Endothelial cell of umbilical vein (primary cell): ENCODE measurements around the gene FAM53A. TPM values are rescaled to one million over a fixed set of nuclear protein-coding genes. Genes with fewer than 3 reads are reported as not detected.

ENCODE experiments used
- BruUV-seq: library from RNA; stranded (reverse); fragments of 400-500 nt; replicated peaks from 2 replicates; lab custom pipeline; 2021; lab: Mats Ljungman, UMichigan
- CTCF ChIA-PET: fragments of 300-600, 350-600 bp; sonication (Branson Sonifier 250); formaldehyde crosslinking; loops from one replicate; lab custom pipeline; 2021; ENCODE audit warnings: antibody characterized with exemption, inconsistent platforms; lab: Charles Lee
- POLR2A ChIA-PET: fragments of 300-600, 350-600 bp; sonication (Branson Sonifier 250); formaldehyde crosslinking; loops from one replicate; lab custom pipeline; 2021; ENCODE audit warnings: antibody characterized with exemption, inconsistent platforms; lab: Charles Lee
- DNase-seq: peaks from one replicate; pipeline ENCODE4 v3.0.0-alpha.2; 2011; ENCODE audit warnings: low read depth, low spot score
- FAIRE-seq: peaks from 2 replicates; lab custom pipeline; 2011; peaks lifted over from hg19 to GRCh38; lab: Jason Lieb, UNC
- H2AFZ ChIP-seq: 2 replicates; pipeline ENCODE4 v1.6.0; 2012; ENCODE audit warnings: low read depth, low read length, control low read depth, inconsistent platforms
- H3K27ac ChIP-seq: 2 replicates; pipeline ENCODE4 v1.5.1; 2011; ENCODE audit warnings: low read depth, mild to moderate bottlenecking, control low read depth, low read length, moderate library complexity; ENCODE audit not compliant: insufficient read depth
- H3K27me3 ChIP-seq, 2 experiments: 2 replicates each; pipeline versions ENCODE4 v1.6.0 to v1.6.1; 2011; ENCODE audit warnings: low read length in 2 of 2, mixed read lengths in 1 of 2; ENCODE audit not compliant: control insufficient read depth in 2 of 2, insufficient read depth in 2 of 2
- H3K36me3 ChIP-seq, 2 experiments: 2 replicates in 1 of 2; 3 replicates in 1 of 2; pipeline ENCODE4 v1.5.1; 2011; ENCODE audit warnings: low read length in 2 of 2, mild to moderate bottlenecking in 1 of 2, moderate library complexity in 1 of 2; ENCODE audit not compliant: control insufficient read depth in 2 of 2, insufficient read depth in 2 of 2; ENCODE audit errors: extremely low read depth in 1 of 2
- H3K4me1 ChIP-seq: 3 replicates; pipeline ENCODE4 v1.5.1; 2011; ENCODE audit warnings: mild to moderate bottlenecking, low read length; ENCODE audit not compliant: control insufficient read depth, insufficient read depth; ENCODE audit errors: extremely low read depth
- H3K4me2 ChIP-seq: 2 replicates; pipeline ENCODE4 v1.6.1; 2011; ENCODE audit warnings: low read length, control low read depth, mixed read lengths; ENCODE audit not compliant: insufficient read depth
- H3K4me3 ChIP-seq, 3 experiments: fragments of 200-600 bp in 1 of 3; sonication (generic), shearing (Covaris generic) in 1 of 3; replicated peaks in 1 of 3; 2 replicates each; pipeline ENCODE4 v1.5.1; 2011 to 2016; ENCODE audit warnings: control low read depth in 3 of 3, low read length in 3 of 3, mild to moderate bottlenecking in 2 of 3, inconsistent platforms in 1 of 3, low read depth in 1 of 3, moderate library complexity in 1 of 3; ENCODE audit not compliant: insufficient read depth in 1 of 3
- H3K79me2 ChIP-seq: 2 replicates; pipeline ENCODE4 v1.6.0; 2012; ENCODE audit warnings: low read length, inconsistent platforms; ENCODE audit not compliant: control insufficient read depth, insufficient read depth
- H3K9ac ChIP-seq: replicated peaks from 2 replicates; pipeline ENCODE3; 2011; ENCODE audit warnings: low read length, control low read depth; ENCODE audit not compliant: insufficient read depth; ENCODE audit errors: extremely low read depth
- H3K9me1 ChIP-seq: replicated peaks from 3 replicates; pipeline ENCODE4 v1.6.0; 2011; ENCODE audit warnings: mild to moderate bottlenecking, low read length; ENCODE audit not compliant: control insufficient read depth, insufficient read depth; ENCODE audit errors: extremely low read depth
- H3K9me3 ChIP-seq: replicated peaks from 2 replicates; pipeline ENCODE4 v1.5.1; 2012; ENCODE audit warnings: low read length, inconsistent platforms; ENCODE audit not compliant: control insufficient read depth, insufficient read depth
- H4K20me1 ChIP-seq: replicated peaks from 2 replicates; pipeline ENCODE3; 2011; ENCODE audit warnings: mild to moderate bottlenecking, low read length; ENCODE audit not compliant: control insufficient read depth, insufficient read depth; ENCODE audit errors: extremely low read depth
- EZH2 ChIP-seq: IDR thresholded peaks from 2 replicates; pipeline ENCODE4 v1.6.1; 2012; ENCODE audit warnings: borderline replicate concordance, low read depth, mild to moderate bottlenecking, moderate library complexity, low read length, inconsistent platforms; ENCODE audit not compliant: severe bottlenecking
- FOS ChIP-seq: IDR thresholded peaks from 2 replicates; pipeline ENCODE4 v1.6.1; 2011; ENCODE audit warnings: mild to moderate bottlenecking, low read length, moderate library complexity, borderline replicate concordance; ENCODE audit not compliant: insufficient read depth
- GATA2 ChIP-seq: IDR thresholded peaks from 2 replicates; pipeline ENCODE4 v1.7.0; 2011; ENCODE audit warnings: low read depth, mild to moderate bottlenecking, moderate library complexity, mixed read lengths, low read length; ENCODE audit not compliant: insufficient read length, insufficient read depth
- JUN ChIP-seq: IDR thresholded peaks from 2 replicates; pipeline ENCODE4 v1.6.1; 2011; ENCODE audit warnings: borderline replicate concordance, low read depth; ENCODE audit not compliant: insufficient read length, insufficient read depth
- MYC ChIP-seq: IDR thresholded peaks from one replicate; pipeline ENCODE4 v1.6.1; 2011; ENCODE audit warnings: mild to moderate bottlenecking, low read depth, low read length
- POLR2A ChIP-seq: IDR thresholded peaks from 2 replicates; pipeline ENCODE4 v1.6.1; 2012; ENCODE audit warnings: low read depth, mild to moderate bottlenecking, control low read depth, low read length
- POLR2AphosphoS5 ChIP-seq: IDR thresholded peaks from 2 replicates; pipeline ENCODE4 v1.6.1; 2012; ENCODE audit warnings: low read depth, mild to moderate bottlenecking, control low read depth, low read length, moderate library complexity; ENCODE audit not compliant: insufficient read depth
- dilution Hi-C: fragments of 300-500 bp; cut with MboI; formaldehyde crosslinking; loops from one replicate; pipeline ENCODE4 v1.15.0; 2019; ENCODE audit warnings: low sequenced_read_pairs; ENCODE audit not compliant: extremely low pct_ligation_motif_present
- intact Hi-C: fragments of 100-400 bp; cut with micrococcal nuclease; formaldehyde crosslinking; loops from one replicate; pipeline ENCODE4 v1.10.0; 2022
- polyA plus RNA-seq, 4 experiments: library from polyadenylated mRNA; depleted of rRNA in 3 of 4; stranded (reverse) in 3 of 4; unstranded in 1 of 4; fragments of >200 nt; gene quantifications; 2 replicates each; pipeline versions ENCODE4 v1.2.1 to v1.2.3, GENCODE V29; 2011 to 2012; ENCODE audit warnings: missing spikeins in 1 of 4
- total RNA-seq: library from RNA; stranded (reverse); gene quantifications from 2 replicates; pipeline ENCODE4 v1.2.3, GENCODE V29; 2021
- TF ChIP-seq, protein P1 (sequence below), 2 donors: IDR thresholded peaks; 1 replicate in 1 of 2; 2 replicates in 1 of 2; pipeline ENCODE4 v1.5.1; 2011; ENCODE audit warnings: low read length in 2 of 2, mild to moderate bottlenecking in 2 of 2, moderate library complexity in 2 of 2, control low read depth in 1 of 2, inconsistent platforms in 1 of 2, low read depth in 1 of 2; ENCODE audit not compliant: insufficient read depth in 1 of 2; ENCODE audit errors: extremely low read depth in 1 of 2
- TF ChIP-seq, protein P2 (sequence below): IDR thresholded peaks from 2 replicates; pipeline ENCODE4 v1.6.1; 2011; ENCODE audit not compliant: insufficient read depth, insufficient read length

Gene FAM53A
- total and polyA plus RNA-seq, 2 donors (not counting 3 experiments of a cell fraction or from before 2014, with no cell fraction given), result 1.3 to 1.7 TPM

DNA sequence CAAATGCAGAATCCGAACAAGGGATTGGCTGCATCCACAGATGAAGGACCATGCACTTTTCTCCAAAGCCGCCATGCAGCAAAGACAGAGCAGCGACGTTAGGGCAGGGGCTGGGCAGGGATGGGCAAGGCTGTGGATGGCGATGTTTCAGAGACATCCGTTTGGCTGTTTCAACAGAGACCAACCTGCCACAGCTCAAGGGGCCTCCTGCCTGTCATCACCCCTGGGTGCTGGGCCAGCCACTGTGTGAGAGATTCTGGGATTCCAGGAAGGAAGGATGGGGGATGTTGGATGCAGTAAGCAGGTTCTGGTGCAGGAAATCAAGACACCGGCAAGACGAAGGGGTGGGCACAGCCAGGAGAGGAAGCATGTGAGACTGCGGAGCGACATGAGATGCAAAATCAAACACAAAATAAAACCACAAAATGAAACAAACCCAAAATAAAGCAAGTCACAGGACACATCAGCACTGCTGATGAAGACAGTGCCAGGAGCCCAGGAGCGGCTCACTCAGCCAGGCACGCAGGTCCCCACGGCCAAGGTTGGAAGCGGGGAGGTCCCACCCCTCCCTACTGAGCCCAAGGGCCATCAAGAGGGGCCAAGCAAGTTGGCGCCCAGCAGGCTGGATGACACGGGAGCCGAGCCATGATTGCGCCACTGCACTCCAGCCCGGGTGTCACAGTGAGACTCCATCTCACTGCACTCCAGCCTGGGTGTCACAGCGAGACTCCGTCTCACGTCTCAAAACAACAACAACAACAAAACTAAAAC lies 68.1 kb downstream of the FAM53A start:
- dilution Hi-C loops (no loop called here), intact Hi-C loops (no loop called here)
- CTCF ChIA-PET, result no interaction called here
- Histone ChIP-seq H3K79me2 (no peaks in the 10 kb centered on the region), H4K20me1 (no peaks in the 10 kb centered on the region), H3K4me1 (no peaks in the 10 kb centered on the region), H3K4me2 (no peak overlapping the region), H3K9ac (no peak overlapping the region), H3K9me3 (no peaks in the 10 kb centered on the region), H3K27ac (no peak overlapping the region), H3K27me3 (no peaks in the 10 kb centered on the region), H3K9me1 (no peaks in the 10 kb centered on the region), H3K36me3 (no peaks in the 10 kb centered on the region), H3K4me3 (no peak overlapping the region), H2AFZ (no peak overlapping the region)
- POLR2A ChIA-PET, result no interaction called here
- no TSS peak for BruUV-seq
- FAIRE-seq, result no peak
- DNase-seq, result no peak
- TF ChIP-seq FOS (no peak), EZH2 (no peak), POLR2AphosphoS5 (no peak), MYC (no peak), GATA2 (no peak), POLR2A (no peak), JUN (no peak)
- TF ChIP-seq, protein P1, sequence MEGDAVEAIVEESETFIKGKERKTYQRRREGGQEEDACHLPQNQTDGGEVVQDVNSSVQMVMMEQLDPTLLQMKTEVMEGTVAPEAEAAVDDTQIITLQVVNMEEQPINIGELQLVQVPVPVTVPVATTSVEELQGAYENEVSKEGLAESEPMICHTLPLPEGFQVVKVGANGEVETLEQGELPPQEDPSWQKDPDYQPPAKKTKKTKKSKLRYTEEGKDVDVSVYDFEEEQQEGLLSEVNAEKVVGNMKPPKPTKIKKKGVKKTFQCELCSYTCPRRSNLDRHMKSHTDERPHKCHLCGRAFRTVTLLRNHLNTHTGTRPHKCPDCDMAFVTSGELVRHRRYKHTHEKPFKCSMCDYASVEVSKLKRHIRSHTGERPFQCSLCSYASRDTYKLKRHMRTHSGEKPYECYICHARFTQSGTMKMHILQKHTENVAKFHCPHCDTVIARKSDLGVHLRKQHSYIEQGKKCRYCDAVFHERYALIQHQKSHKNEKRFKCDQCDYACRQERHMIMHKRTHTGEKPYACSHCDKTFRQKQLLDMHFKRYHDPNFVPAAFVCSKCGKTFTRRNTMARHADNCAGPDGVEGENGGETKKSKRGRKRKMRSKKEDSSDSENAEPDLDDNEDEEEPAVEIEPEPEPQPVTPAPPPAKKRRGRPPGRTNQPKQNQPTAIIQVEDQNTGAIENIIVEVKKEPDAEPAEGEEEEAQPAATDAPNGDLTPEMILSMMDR (IDR thresholded peaks at IDR 0.05; ENCODE audit: extremely low read depth in 1 of 2, insufficient read depth in 1 of 2, low read depth in 1 of 2, low read length in 2 of 2), result no peak
- TF ChIP-seq, protein P2, sequence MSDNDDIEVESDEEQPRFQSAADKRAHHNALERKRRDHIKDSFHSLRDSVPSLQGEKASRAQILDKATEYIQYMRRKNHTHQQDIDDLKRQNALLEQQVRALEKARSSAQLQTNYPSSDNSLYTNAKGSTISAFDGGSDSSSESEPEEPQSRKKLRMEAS, result no peak
